IMR-90 (cell line): ENCODE data around the gene PYGM.

Experiments used
- CHD1 ChIP-seq: IDR thresholded peaks from 2 replicates; pipeline ENCODE4 v1.6.1; 2012; ENCODE audit warnings: low read depth, low read length, improper control_type of control experiment
- CTCF ChIP-seq: conservative IDR thresholded peaks from 2 replicates; pipeline ENCODE4 v1.5.1; 2012; ENCODE audit warnings: mild to moderate bottlenecking, low read depth, low read length, improper control_type of control experiment
- MAZ ChIP-seq: IDR thresholded peaks from 2 replicates; pipeline ENCODE4 v1.6.1; 2012; ENCODE audit warnings: low read depth, mild to moderate bottlenecking, low read length, improper control_type of control experiment, moderate library complexity, borderline replicate concordance
- POLR2A ChIP-seq: IDR thresholded peaks from 2 replicates; pipeline ENCODE4 v1.6.1; 2012; ENCODE audit warnings: mild to moderate bottlenecking, low read depth, low read length
- RFX5 ChIP-seq: IDR thresholded peaks from 2 replicates; pipeline ENCODE4 v1.8.0; 2012; ENCODE audit warnings: low read depth, mild to moderate bottlenecking, low read length, moderate library complexity
- TF ChIP-seq, protein P1 (sequence below): fragments of 150-350 bp; IDR thresholded peaks from 2 replicates; pipeline ENCODE4 v1.6.1; 2017; ENCODE audit warnings: mild to moderate bottlenecking, antibody characterized with exemption, low read length, low read depth

- TF ChIP-seq POLR2A, result no peak
- TF ChIP-seq CTCF, result no peak
- no peak for TF ChIP-seq CHD1
- no peak for TF ChIP-seq MAZ
- TF ChIP-seq, protein P1, sequence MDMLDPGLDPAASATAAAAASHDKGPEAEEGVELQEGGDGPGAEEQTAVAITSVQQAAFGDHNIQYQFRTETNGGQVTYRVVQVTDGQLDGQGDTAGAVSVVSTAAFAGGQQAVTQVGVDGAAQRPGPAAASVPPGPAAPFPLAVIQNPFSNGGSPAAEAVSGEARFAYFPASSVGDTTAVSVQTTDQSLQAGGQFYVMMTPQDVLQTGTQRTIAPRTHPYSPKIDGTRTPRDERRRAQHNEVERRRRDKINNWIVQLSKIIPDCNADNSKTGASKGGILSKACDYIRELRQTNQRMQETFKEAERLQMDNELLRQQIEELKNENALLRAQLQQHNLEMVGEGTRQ, result no peak
- no peak for TF ChIP-seq RFX5
These were observed 47.3 kb downstream of the PYGM start for GRCh38 chr11:64712430-64713015.
